OCI-LY7 (cell line): ENCODE data around the gene IGFBP1. TPM values are rescaled to one million over a fixed set of nuclear protein-coding genes. Genes with fewer than 3 reads are reported as not detected.
A peak's percentile ranks its signal among the peaks of the same experiment; 100 is the strongest.

Experiments used
- BruUV-seq: library from RNA; stranded (reverse); fragments of 400-500 nt; replicated peaks from 2 replicates; lab custom pipeline; 2021; lab: Mats Ljungman, UMichigan
- CTCF ChIA-PET: fragments of 300-600 bp; sonication (Branson Sonifier 250); formaldehyde crosslinking; loops from one replicate; lab custom pipeline; 2022; ENCODE audit warnings: antibody characterized with exemption; ENCODE audit not compliant: unreplicated experiment; lab: Charles Lee
- POLR2A ChIA-PET: fragments of 300-600 bp; sonication (Branson Sonifier 250); formaldehyde crosslinking; loops from one replicate; lab custom pipeline; 2022; ENCODE audit warnings: antibody characterized with exemption; lab: Charles Lee
- DNase-seq: peaks from one replicate; pipeline ENCODE4 v3.0.0-alpha.2; 2015; ENCODE audit warnings: low spot score
- H2AFZ ChIP-seq: fragments of 200-600 bp; sonication (generic), shearing (Covaris generic); 2 replicates; pipeline ENCODE4 v1.6.1; 2014; ENCODE audit warnings: mild to moderate bottlenecking, antibody characterized with exemption, low read length, moderate library complexity
- H3K27ac ChIP-seq: fragments of 200-600 bp; sonication (generic); 2 replicates; pipeline ENCODE4 v1.5.1; 2014; ENCODE audit warnings: mixed run types, low read depth, mild to moderate bottlenecking, moderate library complexity, low read length, inconsistent platforms; ENCODE audit not compliant: poor library complexity, severe bottlenecking
- H3K36me3 ChIP-seq: fragments of 200-600 bp; sonication (generic); 2 replicates; pipeline ENCODE4 v1.6.1; 2014; ENCODE audit warnings: mild to moderate bottlenecking, antibody characterized with exemption, low read length, moderate library complexity, mixed read lengths; ENCODE audit not compliant: insufficient read depth
- H3K4me1 ChIP-seq: fragments of 200-600 bp; sonication (generic); 2 replicates; pipeline ENCODE4 v1.5.1; 2014; ENCODE audit warnings: mild to moderate bottlenecking, low read length; ENCODE audit not compliant: insufficient read depth, poor library complexity, severe bottlenecking
- H3K4me2 ChIP-seq: fragments of 200-600 bp; sonication (generic); 2 replicates; pipeline ENCODE4 v1.6.1; 2014; ENCODE audit warnings: mild to moderate bottlenecking, low read length
- H3K4me3 ChIP-seq: fragments of 200-600 bp; sonication (generic); 2 replicates; pipeline ENCODE4 v1.5.1; 2014; ENCODE audit warnings: mild to moderate bottlenecking, low read depth, low read length; ENCODE audit not compliant: poor library complexity, severe bottlenecking
- H3K79me2 ChIP-seq: fragments of 200-600 bp; sonication (generic); 2 replicates; pipeline ENCODE4 v1.6.1; 2016; ENCODE audit warnings: low read depth, mild to moderate bottlenecking, low read length, moderate library complexity, mixed read lengths; ENCODE audit not compliant: insufficient read depth
- H3K9me2 ChIP-seq: fragments of 200-600 bp; sonication (generic); 2 replicates; pipeline ENCODE4 v1.6.1; 2016; ENCODE audit warnings: mild to moderate bottlenecking, low read length, mixed read lengths; ENCODE audit not compliant: insufficient read depth
- H3K9me3 ChIP-seq: fragments of 200-600 bp; sonication (generic); 2 replicates; pipeline ENCODE4 v1.6.1; 2014; ENCODE audit warnings: mild to moderate bottlenecking, mixed run types, low read length, mixed read lengths
- H4K20me1 ChIP-seq: fragments of 200-600 bp; sonication (generic); 2 replicates; pipeline ENCODE4 v1.6.1; 2014; ENCODE audit warnings: mild to moderate bottlenecking, antibody characterized with exemption, low read length, moderate library complexity, mixed read lengths; ENCODE audit not compliant: insufficient read depth
- EZH2phosphoT487 ChIP-seq: fragments of 200-600 bp; sonication (generic); IDR thresholded peaks from 2 replicates; pipeline ENCODE4 v1.6.1; 2018; ENCODE audit warnings: low read depth, borderline replicate concordance, mild to moderate bottlenecking, mixed run types, antibody characterized with exemption, low read length, moderate library complexity, mixed read lengths
- intact Hi-C: fragments of 100-400 bp; cut with micrococcal nuclease; formaldehyde crosslinking; loops from one replicate; pipeline ENCODE4 v1.10.0; 2022; ENCODE audit not compliant: unreplicated experiment
- total RNA-seq, 2 experiments: library from RNA; depleted of rRNA in 1 of 2; stranded (reverse); fragments of >200 nt in 1 of 2; shearing (Covaris generic) in 1 of 2; gene quantifications; 2 replicates each; pipeline ENCODE4 v1.2.3, GENCODE V29; 2014 to 2022
- TF ChIP-seq, protein P1 (sequence below): fragments of 200-600 bp; sonication (generic); conservative IDR thresholded peaks from 2 replicates; pipeline ENCODE4 v1.5.1; 2014; ENCODE audit warnings: mild to moderate bottlenecking, antibody characterized with exemption, low read length, moderate library complexity, mixed read lengths

The IGFBP1 gene
- total RNA-seq, 2 experiments from 2014 or later: not detected

DNA sequence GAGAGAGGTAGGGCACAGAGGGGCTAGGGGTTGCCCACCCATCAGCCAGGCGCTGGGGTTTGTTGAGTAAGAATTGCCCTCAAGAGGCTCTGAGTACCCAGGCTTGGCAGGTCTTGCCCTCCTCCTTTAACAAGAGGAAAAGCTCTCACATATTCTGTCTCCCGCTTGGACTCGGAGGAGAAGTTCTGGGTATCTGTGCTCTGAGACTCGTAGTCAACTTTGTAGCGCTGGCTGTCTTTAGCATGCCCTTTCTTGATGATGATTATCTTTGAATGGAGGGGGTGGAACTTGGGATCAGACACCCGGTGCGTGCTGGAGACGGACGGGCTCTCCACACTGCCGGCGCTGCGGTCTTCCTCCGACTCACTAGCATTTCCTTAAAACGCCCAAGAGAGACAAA is 28.8 kb downstream of the IGFBP1 start:
- no peaks in the 10 kb centered on the region for H3K9me2 ChIP-seq
- H3K4me2 ChIP-seq: no peak overlapping the region
- CTCF ChIA-PET: no interaction called here
- H4K20me1 ChIP-seq: no peaks in the 10 kb centered on the region
- no peak overlapping the region for H2AFZ ChIP-seq
- no peak overlapping the region for H3K4me3 ChIP-seq
- intact Hi-C loops: loop anchor here (10.0 kb wide), 1 partner anchor 1338 kb away; no protein-coding TSS in a partner anchor
- no TSS peak for BruUV-seq
- TF ChIP-seq, protein P1, sequence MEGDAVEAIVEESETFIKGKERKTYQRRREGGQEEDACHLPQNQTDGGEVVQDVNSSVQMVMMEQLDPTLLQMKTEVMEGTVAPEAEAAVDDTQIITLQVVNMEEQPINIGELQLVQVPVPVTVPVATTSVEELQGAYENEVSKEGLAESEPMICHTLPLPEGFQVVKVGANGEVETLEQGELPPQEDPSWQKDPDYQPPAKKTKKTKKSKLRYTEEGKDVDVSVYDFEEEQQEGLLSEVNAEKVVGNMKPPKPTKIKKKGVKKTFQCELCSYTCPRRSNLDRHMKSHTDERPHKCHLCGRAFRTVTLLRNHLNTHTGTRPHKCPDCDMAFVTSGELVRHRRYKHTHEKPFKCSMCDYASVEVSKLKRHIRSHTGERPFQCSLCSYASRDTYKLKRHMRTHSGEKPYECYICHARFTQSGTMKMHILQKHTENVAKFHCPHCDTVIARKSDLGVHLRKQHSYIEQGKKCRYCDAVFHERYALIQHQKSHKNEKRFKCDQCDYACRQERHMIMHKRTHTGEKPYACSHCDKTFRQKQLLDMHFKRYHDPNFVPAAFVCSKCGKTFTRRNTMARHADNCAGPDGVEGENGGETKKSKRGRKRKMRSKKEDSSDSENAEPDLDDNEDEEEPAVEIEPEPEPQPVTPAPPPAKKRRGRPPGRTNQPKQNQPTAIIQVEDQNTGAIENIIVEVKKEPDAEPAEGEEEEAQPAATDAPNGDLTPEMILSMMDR: no peak
- no peak for TF ChIP-seq EZH2phosphoT487
- H3K36me3 ChIP-seq: no peaks in the 10 kb centered on the region
- H3K4me1 ChIP-seq: no peaks in the 10 kb centered on the region
- H3K9me3 ChIP-seq: no peaks in the 10 kb centered on the region
- no peaks in the 10 kb centered on the region for H3K79me2 ChIP-seq
- no peak for DNase-seq
- POLR2A ChIA-PET: no interaction called here
- no peak overlapping the region for H3K27ac ChIP-seq

DNA sequence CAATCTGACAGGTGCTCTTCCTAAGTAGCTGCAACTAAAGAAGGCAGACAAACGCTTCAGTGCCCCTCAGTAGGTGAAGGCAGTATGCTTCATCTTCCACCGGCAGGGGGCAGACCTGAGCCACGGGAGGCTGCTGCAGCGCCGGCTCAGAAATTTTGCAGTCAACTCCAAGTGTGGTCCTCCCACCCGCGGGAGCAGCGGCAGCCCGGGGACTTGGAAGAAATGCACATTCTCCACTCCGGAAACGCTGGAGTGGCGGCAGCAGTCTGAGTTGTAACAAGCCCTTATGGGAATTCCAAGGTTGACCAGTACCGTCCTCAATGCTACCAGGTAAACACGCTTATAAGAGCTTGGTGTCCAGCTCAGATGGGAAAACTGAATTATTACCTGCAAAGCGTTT is 29.4 kb downstream of the IGFBP1 start:
- no peaks in the 10 kb centered on the region for H3K9me2 ChIP-seq
- no peaks in the 10 kb centered on the region for H3K79me2 ChIP-seq
- peak overlapping the region; percentile 16; the same call in 1 of the 2 replicates for H3K4me2 ChIP-seq
- H3K9me3 ChIP-seq: no peaks in the 10 kb centered on the region
- BruUV-seq: no TSS peak
- ChIA-PET POLR2A (interaction anchor here (0.6 kb wide), 1 partner anchor 288 kb away, joined by 3 read pairs; no protein-coding TSS in a partner anchor), CTCF (interaction anchor here (0.6 kb wide), 2 partner anchors 67 to 1485 kb away, joined by 3 read pairs; no protein-coding TSS in a partner anchor)
- no peak overlapping the region for H2AFZ ChIP-seq
- intact Hi-C loops: loop anchor here (10.0 kb wide), 1 partner anchor 1337 kb away; no protein-coding TSS in a partner anchor
- DNase-seq: peak; percentile 67
- no peaks in the 10 kb centered on the region for H3K4me1 ChIP-seq
- H3K27ac ChIP-seq: no peak overlapping the region
- H3K36me3 ChIP-seq: no peaks in the 10 kb centered on the region
- TF ChIP-seq, protein P1: peak; percentile 95
- TF ChIP-seq EZH2phosphoT487: no peak
- H3K4me3 ChIP-seq: no peak overlapping the region
- no peaks in the 10 kb centered on the region for H4K20me1 ChIP-seq

DNA sequence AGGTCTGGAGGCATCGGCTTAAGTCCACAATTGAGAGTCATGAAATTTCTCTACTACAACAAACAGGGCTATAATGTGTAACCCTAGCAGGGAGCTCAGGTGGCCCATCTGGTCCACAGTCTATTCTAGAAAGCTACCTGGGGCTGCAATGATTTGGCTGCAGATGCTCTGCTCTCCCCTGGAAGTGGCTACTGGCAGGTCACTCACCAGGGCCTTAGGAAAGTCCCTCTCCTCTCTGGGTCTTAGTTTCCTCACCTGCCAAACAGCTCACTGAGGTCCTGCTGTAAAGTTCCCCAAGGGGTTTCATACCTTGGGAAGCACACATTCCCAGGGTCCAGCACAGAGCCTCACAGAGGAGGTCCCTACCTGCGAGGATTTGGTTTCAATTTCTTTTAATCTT is 30.3 kb downstream of the IGFBP1 start:
- Histone ChIP-seq H2AFZ (no peak overlapping the region), H3K4me2 (no peak overlapping the region), H3K9me3 (no peaks in the 10 kb centered on the region), H3K36me3 (no peaks in the 10 kb centered on the region), H3K27ac (no peak overlapping the region), H3K9me2 (no peaks in the 10 kb centered on the region), H3K4me1 (peaks cover 4% of the 10 kb centered on the region), H4K20me1 (no peaks in the 10 kb centered on the region), H3K79me2 (no peaks in the 10 kb centered on the region), H3K4me3 (no peak overlapping the region)
- intact Hi-C loops: loop anchor here (10.0 kb wide), 1 partner anchor 1336 kb away; no protein-coding TSS in a partner anchor
- BruUV-seq: no TSS peak
- ChIA-PET POLR2A (no interaction called here), CTCF (no interaction called here)
- DNase-seq: no peak
- no peak for TF ChIP-seq EZH2phosphoT487
- TF ChIP-seq, protein P1: no peak
